Ovary (tissue), 9 donors: Measurements from ENCODE around the gene NGF. TPM values are rescaled to one million over a fixed set of nuclear protein-coding genes. Genes with fewer than 3 reads are reported as not detected.

Experiments
- DNase-seq, 5 donors: peaks; one replicate each; pipeline ENCODE4 v3.0.0-alpha.2; 2019 to 2020
- H3K27ac ChIP-seq, 2 donors: fragments of 200-600 bp; one replicate each; pipeline versions ENCODE4 v1.5.1 to v1.8.0; 2019 to 2022
- H3K27me3 ChIP-seq: fragments of 200-600 bp; one replicate; pipeline ENCODE4 v1.8.0; 2022
- H3K36me3 ChIP-seq: fragments of 200-600 bp; sonication (generic); one replicate; pipeline ENCODE4 v1.5.1; 2019
- H3K4me1 ChIP-seq: one replicate; pipeline ENCODE4 v1.8.1; 2013; ENCODE audit warnings: mild to moderate bottlenecking, moderate library complexity; ENCODE audit not compliant: insufficient read depth
- H3K4me3 ChIP-seq: fragments of 200-600 bp; sonication (generic); one replicate; pipeline ENCODE4 v1.5.1; 2017
- H3K9me3 ChIP-seq, 2 donors: fragments of 200-600 bp in 1 of 2; sonication (generic) in 1 of 2; one replicate each; pipeline versions ENCODE4 v1.5.1 to v1.8.1; 2013 to 2019; ENCODE audit warnings: mild to moderate bottlenecking in 1 of 2, moderate library complexity in 1 of 2
- CTCF ChIP-seq, 3 donors: fragments of 450-650 bp in 2 of 3; fragments of 200-600 bp in 1 of 3; IDR thresholded peaks; one replicate each; pipeline versions ENCODE4 v1.5.1 to v1.8.0; 2016 to 2022; ENCODE audit warnings: antibody characterized with exemption in 3 of 3, mild to moderate bottlenecking in 1 of 3
- EP300 ChIP-seq: sonication (generic); formaldehyde crosslinking; IDR thresholded peaks from one replicate; pipeline ENCODE4 v1.6.1; 2017; ENCODE audit warnings: antibody characterized with exemption
- POLR2A ChIP-seq: fragments of 450-650 bp; IDR thresholded peaks from one replicate; pipeline ENCODE4 v1.6.1; 2017; ENCODE audit warnings: antibody characterized with exemption, mild to moderate bottlenecking, moderate library complexity
- WGBS, 3 donors: extraction: QIAGEN DNeasy Blood & Tissue Kit in 1 of 3; methylation state at CpG; one replicate each; pipeline versions ENCODE4 v1.1.5 to v1.1.7; 2013 to 2017; 5-methylcytosine and 5-hydroxymethylcytosine counted together
- intact Hi-C, 4 donors: fragments of 100-400 bp; cut with DNase I; formaldehyde crosslinking; loops; one replicate each; pipeline versions ENCODE4 v1.11.0 to v1.15.1; 2022 to 2023
- polyA plus RNA-seq, 2 donors: library from polyadenylated mRNA; stranded (reverse); fragments of 200-250 nt in 1 of 2; fragments of 350-450 nt in 1 of 2; fragmentation: Illumina TruSeq in 1 of 2; extraction: RNeasy Lipid Tissue Mini Kit (QIAGEN cat#74804) in 1 of 2; gene quantifications; one replicate each; pipeline ENCODE4 v1.2.3, GENCODE V29; 2013 to 2014
- total RNA-seq, 7 donors: library from RNA; depleted of rRNA in 2 of 7; stranded (reverse); fragments of >200 nt in 2 of 7; fragmentation: NEBNext Ultra II Directional in 3 of 7; extraction: Animal tissue kit (Norgen Biotek cat#: 25700) in 3 of 7; gene quantifications; one replicate each; pipeline versions ENCODE4 v1.1.0 to v1.2.4, GENCODE V29; 2016 to 2023
- donor health status: DM: no; HTN: no; CAD: no; lungs with moderate emphysema.
- donor health status: DM: no; HTN: no; CAD: no.
- donor health status: Bipolar disorder and iron deficiency.
- donor health status: DM: yes; HTN: yes; CAD: no.
- donor health status: DM: no; HTN: no; CAD: no.
- donor health status: DM: yes; HTN: yes; CAD: no.

The NGF gene
- total and polyA plus RNA-seq, 9 donors = 3.0 to 43.4 (median 14.1) TPM

- H3K36me3 ChIP-seq = no peaks in the 10 kb centered on the region
- H3K27me3 ChIP-seq = no peaks in the 10 kb centered on the region
- peaks cover 2% of the 10 kb centered on the region for H3K4me1 ChIP-seq
- DNase-seq = no peak
- no peak for TF ChIP-seq EP300
- no peak for TF ChIP-seq CTCF (IDR thresholded peaks at IDR 0.05)
- TF ChIP-seq POLR2A = no peak
- intact Hi-C loops = no loop called here
- WGBS, 3 donors = 89 to 94% (median 93%) methylated on average over 3 of the region's 3 CpGs
- H3K9me3 ChIP-seq = no peaks in the 10 kb centered on the region
- H3K4me3 ChIP-seq = no peak overlapping the region
- H3K27ac ChIP-seq = no peak overlapping the region
Measured at GRCh38 chr1:115374598-115374997, 36.5 kb upstream of the NGF start.

GRCh38 chr1:115373305-115373704 is 35.3 kb upstream of the NGF start:
- TF ChIP-seq POLR2A (no peak), CTCF (IDR thresholded peaks at IDR 0.05) (no peak)

GRCh38 chr1:115365738-115366137 is 27.7 kb upstream of the NGF start:
- no peaks in the 10 kb centered on the region for H3K27me3 ChIP-seq
- WGBS, 3 donors = 45 to 66% (median 61%) methylated on average over 5 of the region's 5 CpGs
- intact Hi-C loops = no loop called here
- TF ChIP-seq EP300 (no peak), POLR2A (no peak), CTCF (IDR thresholded peaks at IDR 0.05) (no peak)
- peaks cover 18% of the 10 kb centered on the region for H3K4me1 ChIP-seq
- H3K36me3 ChIP-seq = no peaks in the 10 kb centered on the region
- peak; percentile 41 to 73 (median 45) for DNase-seq
- H3K27ac ChIP-seq = no peak overlapping the region
- H3K9me3 ChIP-seq = no peaks in the 10 kb centered on the region
- H3K4me3 ChIP-seq = no peak overlapping the region

More at GRCh38 chr1:115373305-115373704, 35.3 kb upstream of the NGF start:
- Histone ChIP-seq H3K27me3 (no peaks in the 10 kb centered on the region), H3K27ac (no peak overlapping the region), H3K36me3 (no peaks in the 10 kb centered on the region), H3K4me3 (no peak overlapping the region), H3K4me1 (peaks cover 2% of the 10 kb centered on the region), H3K9me3 (no peaks in the 10 kb centered on the region)
- intact Hi-C loops = no loop called here
- DNase-seq = no peak

GRCh38 chr1:115364780-115365155 is 26.7 kb upstream of the NGF start:
- Histone ChIP-seq H3K36me3 (no peaks in the 10 kb centered on the region), H3K4me3 (no peak overlapping the region), H3K9me3 (no peaks in the 10 kb centered on the region), H3K27me3 (no peaks in the 10 kb centered on the region), H3K27ac (peak overlapping the region in 1 of 2 donors; percentile 32), H3K4me1 (peaks cover 18% of the 10 kb centered on the region)
- 42 to 53% (median 53%) methylated on average over 2 of the region's 2 CpGs for WGBS, 3 donors
- intact Hi-C loops = no loop called here
- DNase-seq = no peak
- no peak for TF ChIP-seq POLR2A
- no peak for TF ChIP-seq EP300
- TF ChIP-seq CTCF (IDR thresholded peaks at IDR 0.05) = no peak
